Measurements from ENCODE around the gene IFT74.
A peak's percentile ranks its signal among the peaks of the same experiment; 100 is the strongest.

The IFT74 gene

DNA sequence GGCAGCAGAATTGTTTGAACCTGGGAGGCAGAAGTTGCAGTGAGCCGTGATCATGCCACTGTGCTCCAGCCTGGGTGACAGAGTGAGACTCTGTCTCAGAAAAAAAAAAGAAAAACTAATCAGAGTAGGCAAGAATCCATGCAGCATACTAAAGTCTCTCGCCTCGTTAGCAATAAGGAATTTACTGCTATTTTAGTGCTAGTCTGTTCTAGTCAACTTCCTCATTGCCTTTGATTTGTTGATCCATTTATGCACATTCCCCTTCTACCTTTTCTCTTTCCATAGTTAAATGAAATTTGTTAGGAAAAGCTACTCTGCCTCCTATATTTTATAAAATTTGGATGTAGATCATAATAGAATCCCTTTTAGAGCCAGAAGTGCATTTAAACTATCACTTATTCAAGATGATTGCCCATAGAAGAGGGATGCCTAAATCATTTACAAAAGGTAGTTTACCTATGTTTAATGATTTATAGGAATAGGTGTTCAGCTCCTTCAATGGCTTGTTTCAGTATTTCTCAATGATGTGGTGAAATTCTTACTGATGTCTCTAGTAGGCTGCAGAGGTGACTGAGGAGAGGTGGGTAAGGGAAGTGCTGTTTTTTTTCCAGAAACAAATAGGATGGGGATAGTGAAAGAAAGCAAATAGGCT, 47.3 kb downstream of the IFT74 start:
- no peak for DNase-seq (ENCODE audit: low spot score in 2 of 2)
- Mint-ChIP-seq H3K27ac (ENCODE audit: low read depth) (no peak overlapping the region), H3K4me3 (no peak overlapping the region), H3K4me1 (no peaks in the 10 kb centered on the region), H3K27me3 (no peaks in the 10 kb centered on the region), H3K9me3 (no peaks in the 10 kb centered on the region), H3K36me3 (ENCODE audit: insufficient read depth) (no peaks in the 10 kb centered on the region)
- no peak for ATAC-seq (replicated peaks; ENCODE audit: extremely low read depth, poor library complexity, severe bottlenecking)

DNA sequence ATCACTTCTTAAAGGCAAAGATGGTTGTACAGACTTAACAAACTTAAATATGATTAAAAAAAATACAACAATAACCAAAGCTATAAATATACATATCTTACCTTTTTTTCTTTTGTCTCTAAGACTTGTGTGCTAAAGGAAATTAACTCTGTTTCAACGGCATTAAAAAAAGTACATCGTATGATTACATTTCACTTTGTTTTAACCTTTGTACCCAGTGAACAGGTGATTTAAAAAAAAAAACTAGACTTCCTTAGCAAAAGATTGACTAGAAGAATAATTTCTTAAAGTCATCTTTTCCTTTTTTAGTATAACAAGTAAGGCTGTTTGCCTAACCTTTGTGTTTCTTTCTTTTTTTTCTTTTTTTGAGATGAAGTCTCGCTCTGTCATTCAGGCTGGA, 49.3 kb downstream of the IFT74 start, which contains the start of gene LRRC19:
Gene LRRC19, minus strand, starts transcription at position 182 of the 400 bp plus-strand sequence. CDS start 5,978 bp downstream, outside the sequence.
- Mint-ChIP-seq H3K4me1 (no peaks in the 10 kb centered on the region), H3K36me3 (ENCODE audit: insufficient read depth) (peaks cover 1% of the 10 kb centered on the region), H3K9me3 (no peaks in the 10 kb centered on the region), H3K27ac (ENCODE audit: low read depth) (no peak within 1 kb of the TSS), H3K27me3 (no peaks in the 10 kb centered on the region), H3K4me3 (no peak within 1 kb of the TSS)
- ATAC-seq (replicated peaks; ENCODE audit: extremely low read depth, poor library complexity, severe bottlenecking) (no peak), DNase-seq (ENCODE audit: low spot score in 2 of 2) (no peak)

DNA sequence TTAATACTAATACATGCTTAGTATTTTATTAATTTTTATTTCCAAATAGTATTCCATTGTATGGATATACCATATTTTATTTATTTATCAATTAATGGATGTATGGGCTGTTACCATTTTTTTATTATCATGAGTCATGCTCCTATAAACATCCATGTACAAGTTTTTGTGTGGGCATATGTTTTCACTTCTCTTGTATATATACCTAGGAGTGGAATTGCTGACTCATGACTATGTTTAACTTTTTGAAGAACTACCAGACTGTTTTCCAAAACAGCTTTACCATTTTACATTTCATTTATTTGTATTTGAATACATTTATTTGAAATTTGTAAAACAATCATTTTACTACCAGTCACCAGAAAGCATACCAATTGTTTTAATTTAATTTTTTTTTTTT, 63.4 kb downstream of the IFT74 start:
- peaks cover 18% of the 10 kb centered on the region for H3K36me3 Mint-ChIP-seq (ENCODE audit: insufficient read depth)
- DNase-seq (ENCODE audit: low spot score in 2 of 2): no peak

DNA sequence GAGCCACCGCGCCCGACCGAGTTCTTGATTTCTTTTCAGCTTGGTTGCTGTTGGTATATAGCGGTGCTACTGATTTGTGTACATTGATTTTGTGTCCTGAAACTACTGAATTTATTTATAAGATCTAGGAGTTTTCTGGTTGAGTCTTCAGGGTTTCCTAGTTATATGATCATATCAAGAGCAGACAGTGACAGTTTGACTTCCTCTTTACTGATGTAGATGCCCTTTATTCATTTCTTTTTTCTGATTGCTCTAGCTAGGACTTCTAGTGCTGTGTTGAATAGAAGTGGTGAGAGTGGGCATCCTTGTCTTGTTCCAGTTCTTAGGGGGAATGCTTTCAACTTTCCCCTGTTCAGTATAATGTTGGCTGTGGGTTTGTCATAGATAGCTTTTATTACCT, 66.7 kb downstream of the IFT74 start:
- H3K4me3 Mint-ChIP-seq: no peak overlapping the region
- ATAC-seq (replicated peaks; ENCODE audit: extremely low read depth, poor library complexity, severe bottlenecking) (no peak), DNase-seq (ENCODE audit: low spot score in 2 of 2) (no peak)
- no peak overlapping the region for H3K27ac Mint-ChIP-seq (ENCODE audit: low read depth)
- no peaks in the 10 kb centered on the region for H3K9me3 Mint-ChIP-seq
- peaks cover 20% of the 10 kb centered on the region for H3K36me3 Mint-ChIP-seq (ENCODE audit: insufficient read depth)
- H3K4me1 Mint-ChIP-seq: no peaks in the 10 kb centered on the region
- no peaks in the 10 kb centered on the region for H3K27me3 Mint-ChIP-seq

More for the DNA sequence above, 63.4 kb downstream of the IFT74 start:
- Mint-ChIP-seq H3K27me3 (no peaks in the 10 kb centered on the region), H3K4me3 (no peak overlapping the region), H3K27ac (ENCODE audit: low read depth) (no peak overlapping the region), H3K9me3 (no peaks in the 10 kb centered on the region), H3K4me1 (no peaks in the 10 kb centered on the region)
- no peak for ATAC-seq (replicated peaks; ENCODE audit: extremely low read depth, poor library complexity, severe bottlenecking)

DNA sequence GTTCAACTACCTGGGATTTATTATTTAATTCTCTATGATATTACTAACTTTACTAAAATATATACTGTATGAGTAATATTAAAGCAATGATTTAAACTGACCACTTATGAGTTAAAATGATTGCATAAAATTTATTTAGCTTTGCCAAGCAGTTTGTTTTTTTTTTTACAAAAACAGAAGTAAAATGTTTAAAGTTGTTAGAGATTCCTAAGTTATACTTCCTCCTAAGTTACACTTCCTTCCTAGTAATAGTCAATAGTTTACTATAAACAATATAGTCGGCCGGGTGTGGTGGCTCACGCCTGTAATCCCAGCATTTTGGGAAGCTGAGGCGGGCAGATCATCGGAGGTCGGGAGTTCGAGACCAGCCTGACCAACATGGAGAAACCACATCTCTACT, 73.0 kb downstream of the IFT74 start:
- no peaks in the 10 kb centered on the region for H3K9me3 Mint-ChIP-seq
- ATAC-seq (replicated peaks; ENCODE audit: extremely low read depth, poor library complexity, severe bottlenecking): no peak

DNA sequence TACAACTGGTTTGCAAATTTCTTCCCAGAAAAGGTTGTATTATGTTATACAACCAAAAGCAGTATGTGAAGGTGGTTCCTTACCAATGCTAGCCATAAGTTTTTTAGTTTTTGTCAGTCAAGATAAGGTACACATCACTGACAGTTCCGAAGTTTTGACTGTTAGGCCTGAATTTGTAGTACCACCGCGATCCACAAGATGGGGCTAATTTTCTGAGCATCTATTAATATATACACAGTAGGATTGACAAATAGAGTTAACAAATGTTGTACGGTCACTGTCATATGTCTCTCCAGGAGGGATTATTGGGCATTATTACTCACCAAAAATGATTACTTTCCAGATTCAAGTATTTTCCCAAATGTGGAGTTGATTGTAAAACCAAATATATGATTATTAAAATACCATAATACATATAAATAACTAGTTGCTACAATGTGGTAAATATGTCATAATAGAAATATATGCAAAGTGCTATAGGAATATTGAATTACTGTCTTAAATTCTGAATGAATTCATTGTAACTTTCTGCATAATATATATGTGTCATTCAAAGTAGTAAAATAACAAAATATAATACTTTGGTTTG, 77.7 kb downstream of the IFT74 start:
- no peak for ATAC-seq (replicated peaks; ENCODE audit: extremely low read depth, poor library complexity, severe bottlenecking)
- Mint-ChIP-seq H3K36me3 (ENCODE audit: insufficient read depth) (no peaks in the 10 kb centered on the region), H3K27ac (ENCODE audit: low read depth) (no peak overlapping the region), H3K27me3 (no peaks in the 10 kb centered on the region), H3K4me3 (no peak overlapping the region), H3K4me1 (no peaks in the 10 kb centered on the region), H3K9me3 (no peaks in the 10 kb centered on the region)
- peak in 1 of 2 donors; percentile 18 for DNase-seq (ENCODE audit: low spot score in 2 of 2)

More for the DNA sequence above, 73.0 kb downstream of the IFT74 start:
- H3K27ac Mint-ChIP-seq (ENCODE audit: low read depth): no peak overlapping the region
- DNase-seq (ENCODE audit: low spot score in 2 of 2): no peak
- H3K4me3 Mint-ChIP-seq: no peak overlapping the region
- H3K27me3 Mint-ChIP-seq: no peaks in the 10 kb centered on the region
- H3K4me1 Mint-ChIP-seq: no peaks in the 10 kb centered on the region
- H3K36me3 Mint-ChIP-seq (ENCODE audit: insufficient read depth): peaks cover 5% of the 10 kb centered on the region

DNA sequence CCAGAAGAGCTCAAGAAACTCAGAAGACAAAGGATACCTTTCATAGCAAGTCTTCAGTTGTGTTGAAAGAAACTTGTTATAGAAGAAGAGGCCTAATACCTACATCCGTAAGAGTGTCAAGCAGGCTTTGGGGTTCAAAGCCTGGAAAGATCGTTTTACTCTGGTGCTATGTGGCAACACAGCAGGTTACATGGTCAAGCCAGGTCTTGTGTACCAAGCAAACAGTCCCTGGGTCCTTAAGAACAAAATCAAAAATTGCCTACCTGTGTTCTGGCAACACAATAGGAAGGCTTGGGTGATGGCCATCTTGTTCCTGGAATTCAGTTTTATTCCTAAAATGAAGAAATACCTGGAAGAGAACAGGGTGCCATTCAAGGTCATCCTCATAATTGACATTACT, 81.3 kb downstream of the IFT74 start:
- Mint-ChIP-seq H3K27me3 (no peaks in the 10 kb centered on the region), H3K9me3 (no peaks in the 10 kb centered on the region), H3K4me1 (no peaks in the 10 kb centered on the region), H3K36me3 (ENCODE audit: insufficient read depth) (no peaks in the 10 kb centered on the region), H3K27ac (ENCODE audit: low read depth) (no peak overlapping the region), H3K4me3 (no peak overlapping the region)
- no peak for DNase-seq (ENCODE audit: low spot score in 2 of 2)
- no peak for ATAC-seq (replicated peaks; ENCODE audit: extremely low read depth, poor library complexity, severe bottlenecking)

DNA sequence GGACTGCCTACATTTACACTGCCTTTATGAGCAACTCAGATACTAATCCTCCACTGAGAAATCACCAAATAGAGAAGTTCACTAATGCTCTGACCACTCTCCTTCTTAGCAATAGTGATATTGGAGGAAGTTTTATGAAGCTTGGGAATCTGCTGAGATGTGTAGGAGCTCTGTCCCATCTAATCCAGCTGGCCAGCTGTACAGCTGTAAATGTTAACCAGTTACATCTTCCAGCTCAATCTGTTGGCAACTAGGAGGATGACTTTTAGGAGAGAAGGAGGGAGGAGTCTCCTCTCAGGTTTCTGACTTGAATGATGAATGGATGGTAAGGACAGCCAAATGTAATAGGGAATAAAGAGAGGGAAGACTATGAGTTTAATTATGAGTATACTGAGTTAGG, 85.5 kb downstream of the IFT74 start:
- peaks cover 1% of the 10 kb centered on the region for H3K36me3 Mint-ChIP-seq (ENCODE audit: insufficient read depth)
- no peak overlapping the region for H3K4me3 Mint-ChIP-seq
- ATAC-seq (replicated peaks; ENCODE audit: extremely low read depth, poor library complexity, severe bottlenecking) (no peak), DNase-seq (ENCODE audit: low spot score in 2 of 2) (no peak)
- H3K9me3 Mint-ChIP-seq: no peaks in the 10 kb centered on the region
- H3K4me1 Mint-ChIP-seq: no peaks in the 10 kb centered on the region
- H3K27ac Mint-ChIP-seq (ENCODE audit: low read depth): no peak overlapping the region
- H3K27me3 Mint-ChIP-seq: no peaks in the 10 kb centered on the region

DNA sequence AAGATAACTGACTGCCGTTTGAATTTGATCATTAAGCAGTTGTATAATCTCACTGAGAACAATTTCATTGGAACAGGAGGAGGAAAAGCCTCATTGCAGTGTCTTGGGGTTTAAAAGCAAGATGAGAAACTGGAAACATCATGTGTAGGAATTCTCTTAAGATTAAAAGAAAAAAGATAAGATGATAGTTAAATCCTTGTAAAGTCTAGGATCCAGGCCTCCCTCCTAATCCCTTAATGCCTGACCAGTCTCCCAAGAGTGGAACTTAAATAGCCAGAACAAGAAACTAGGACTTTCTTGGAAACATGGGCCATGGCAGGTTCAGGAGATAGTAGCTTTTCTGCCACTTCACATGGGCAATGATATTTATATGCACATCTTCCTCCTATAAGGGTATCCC, 86.3 kb downstream of the IFT74 start:
- no peak overlapping the region for H3K27ac Mint-ChIP-seq (ENCODE audit: low read depth)
- H3K4me1 Mint-ChIP-seq: no peaks in the 10 kb centered on the region
- no peak overlapping the region for H3K4me3 Mint-ChIP-seq
- H3K36me3 Mint-ChIP-seq (ENCODE audit: insufficient read depth): peaks cover 1% of the 10 kb centered on the region
- ATAC-seq (replicated peaks; ENCODE audit: extremely low read depth, poor library complexity, severe bottlenecking) (no peak), DNase-seq (ENCODE audit: low spot score in 2 of 2) (no peak)
- H3K9me3 Mint-ChIP-seq: no peaks in the 10 kb centered on the region
- no peaks in the 10 kb centered on the region for H3K27me3 Mint-ChIP-seq

DNA sequence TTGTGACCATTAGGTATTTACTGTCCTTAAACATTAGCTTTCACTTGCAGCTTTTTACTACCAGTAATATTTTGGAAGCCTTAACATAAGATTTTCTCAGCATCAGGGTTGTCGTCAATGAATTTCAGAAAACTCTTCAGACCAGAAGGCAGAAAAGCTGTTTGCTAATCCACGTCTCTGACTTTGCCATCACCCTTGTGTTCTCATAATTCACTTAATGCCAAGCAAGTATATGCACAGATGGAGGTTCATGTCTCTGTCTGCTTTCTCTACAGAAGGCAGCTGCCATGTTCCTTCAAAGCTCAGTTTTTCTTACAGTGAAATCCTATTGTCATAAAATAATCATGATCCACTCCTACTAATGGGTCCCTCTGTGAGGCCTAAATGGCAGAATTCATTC, 87.0 kb downstream of the IFT74 start:
- no peaks in the 10 kb centered on the region for H3K4me1 Mint-ChIP-seq
- H3K36me3 Mint-ChIP-seq (ENCODE audit: insufficient read depth): peaks cover 1% of the 10 kb centered on the region
- DNase-seq (ENCODE audit: low spot score in 2 of 2) (no peak), ATAC-seq (replicated peaks; ENCODE audit: extremely low read depth, poor library complexity, severe bottlenecking) (no peak)
- H3K4me3 Mint-ChIP-seq: no peak overlapping the region
- H3K27ac Mint-ChIP-seq (ENCODE audit: low read depth): no peak overlapping the region
- H3K27me3 Mint-ChIP-seq: no peaks in the 10 kb centered on the region
- no peaks in the 10 kb centered on the region for H3K9me3 Mint-ChIP-seq

DNA sequence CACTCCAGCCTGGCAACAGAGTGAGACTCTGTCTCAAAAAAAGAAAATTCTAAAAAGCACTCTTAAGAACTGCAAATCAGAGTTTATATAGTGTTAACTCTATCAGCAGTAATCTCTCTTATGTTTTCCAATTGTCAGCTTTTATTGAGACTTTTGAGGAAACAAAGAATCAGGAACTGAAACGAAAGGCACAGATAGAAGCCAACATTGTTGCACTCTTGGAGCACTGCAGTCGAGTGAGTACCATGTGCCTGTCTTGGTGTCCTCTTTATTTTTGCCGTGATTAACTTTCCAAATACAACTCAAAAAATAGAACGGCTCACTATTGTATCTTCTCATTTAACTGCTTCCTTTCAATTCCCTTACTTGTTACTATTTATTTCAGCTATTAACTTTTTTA, 90.9 kb downstream of the IFT74 start:
- Mint-ChIP-seq H3K27ac (ENCODE audit: low read depth) (no peak overlapping the region), H3K4me1 (no peaks in the 10 kb centered on the region), H3K36me3 (ENCODE audit: insufficient read depth) (peaks cover 1% of the 10 kb centered on the region), H3K4me3 (no peak overlapping the region), H3K27me3 (no peaks in the 10 kb centered on the region), H3K9me3 (no peaks in the 10 kb centered on the region)
- ATAC-seq (replicated peaks; ENCODE audit: extremely low read depth, poor library complexity, severe bottlenecking): no peak
- DNase-seq (ENCODE audit: low spot score in 2 of 2): no peak

DNA sequence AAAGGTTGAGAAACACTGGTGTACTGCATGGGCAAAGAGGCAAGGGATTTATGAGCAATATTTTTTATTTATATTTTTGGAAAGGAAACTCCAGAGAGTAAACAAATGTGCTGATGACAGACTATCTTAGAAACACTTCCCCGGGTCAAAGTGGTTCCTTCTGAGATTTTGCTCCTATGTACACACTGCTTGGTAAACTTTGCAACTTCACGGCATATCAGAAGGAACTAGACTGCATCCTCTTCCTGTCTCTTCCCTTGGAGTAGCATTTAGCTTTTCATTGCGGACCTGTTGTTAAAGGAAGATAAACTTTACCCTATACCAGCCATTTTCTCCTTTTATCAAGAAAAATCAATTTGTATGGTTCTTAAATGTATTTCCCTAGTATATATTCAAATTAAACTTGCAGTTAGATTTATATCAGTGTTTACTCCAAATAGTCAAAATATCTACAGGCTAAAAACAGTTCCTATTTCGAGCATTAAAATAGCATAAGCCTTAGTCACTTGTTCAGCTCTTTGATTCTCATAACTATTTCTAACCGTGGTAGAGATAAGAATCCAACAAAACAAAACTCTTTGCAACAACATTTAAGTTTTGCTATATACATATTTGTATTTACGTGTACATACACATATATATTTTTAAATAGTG, 97.3 kb downstream of the IFT74 start:
- Mint-ChIP-seq H3K27me3 (no peaks in the 10 kb centered on the region), H3K27ac (ENCODE audit: low read depth) (no peak overlapping the region), H3K4me3 (no peak overlapping the region), H3K36me3 (ENCODE audit: insufficient read depth) (no peaks in the 10 kb centered on the region), H3K4me1 (no peaks in the 10 kb centered on the region), H3K9me3 (no peaks in the 10 kb centered on the region)
- ATAC-seq (replicated peaks; ENCODE audit: extremely low read depth, poor library complexity, severe bottlenecking) (no peak), DNase-seq (ENCODE audit: low spot score in 2 of 2) (no peak)

DNA sequence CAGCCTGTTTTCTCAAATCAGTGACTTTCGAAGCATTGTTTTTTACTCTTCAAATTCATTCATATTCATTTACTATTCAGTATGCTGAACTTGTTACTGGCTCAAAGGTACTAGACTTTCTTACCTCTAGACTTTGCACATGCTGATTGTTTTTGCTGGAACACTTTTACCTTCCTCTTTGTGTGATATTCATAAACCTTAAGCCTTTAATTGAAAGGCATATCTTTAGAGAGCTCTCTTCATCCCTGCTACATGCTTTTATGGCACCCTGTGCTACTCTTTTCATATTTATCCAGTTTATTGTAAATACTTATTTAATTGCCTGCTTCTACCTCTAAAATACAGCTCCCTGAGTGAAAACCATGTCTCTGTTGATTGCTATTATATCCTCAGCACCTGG, 97.9 kb downstream of the IFT74 start:
- H3K4me1 Mint-ChIP-seq: no peaks in the 10 kb centered on the region
- H3K27ac Mint-ChIP-seq (ENCODE audit: low read depth): no peak overlapping the region
- H3K27me3 Mint-ChIP-seq: no peaks in the 10 kb centered on the region
- DNase-seq (ENCODE audit: low spot score in 2 of 2) (no peak), ATAC-seq (replicated peaks; ENCODE audit: extremely low read depth, poor library complexity, severe bottlenecking) (no peak)
- peaks cover under 1% of the 10 kb centered on the region for H3K36me3 Mint-ChIP-seq (ENCODE audit: insufficient read depth)
- no peak overlapping the region for H3K4me3 Mint-ChIP-seq
- H3K9me3 Mint-ChIP-seq: no peaks in the 10 kb centered on the region

Data from central memory CD8-positive, alpha-beta T cell (primary cell).